Activated CD4-positive, alpha-beta T cell treated with anti-CD3 and anti-CD28 coated beads, Interleukin-2, amount 10 ng/mL, durations not matched to agents 7 days and 5 days (primary cell): ENCODE measurements around the gene RASSF8. TPM values are rescaled to one million over a fixed set of nuclear protein-coding genes. Genes with fewer than 3 reads are reported as not detected.

Source experiments
- CTCF ChIA-PET: fragments of 350-600 bp; sonication (Branson Sonifier 250); formaldehyde crosslinking; loops from one replicate; lab custom pipeline; 2021; ENCODE audit warnings: antibody characterized with exemption; lab: Charles Lee
- POLR2A ChIA-PET: fragments of 350-600 bp; sonication (Branson Sonifier 250); formaldehyde crosslinking; loops from one replicate; lab custom pipeline; 2021; ENCODE audit warnings: antibody characterized with exemption; lab: Charles Lee
- DNase-seq: peaks from one replicate; pipeline ENCODE4 v3.0.0-alpha.2; 2020
- H3K27ac Mint-ChIP-seq: one replicate; pipeline ENCODE4 v1.8.0; 2021; ENCODE audit warnings: mild to moderate bottlenecking, moderate library complexity, mixed read lengths
- H3K27me3 Mint-ChIP-seq: one replicate; pipeline ENCODE4 v1.8.0; 2021; ENCODE audit warnings: mixed read lengths
- H3K36me3 Mint-ChIP-seq: one replicate; pipeline ENCODE4 v1.8.0; 2021; ENCODE audit warnings: low read depth, mixed read lengths
- H3K4me1 Mint-ChIP-seq: one replicate; pipeline ENCODE4 v1.8.0; 2021; ENCODE audit warnings: mixed read lengths
- H3K4me3 Mint-ChIP-seq: one replicate; pipeline ENCODE4 v1.8.0; 2021; ENCODE audit warnings: mild to moderate bottlenecking, moderate library complexity, mixed read lengths
- H3K9me3 Mint-ChIP-seq: one replicate; pipeline ENCODE4 v1.8.0; 2021; ENCODE audit warnings: mixed read lengths
- total RNA-seq, 2 experiments: library from RNA; stranded (reverse); gene quantifications; one replicate each; pipeline ENCODE4 v1.2.3, GENCODE V29; 2021

RASSF8 gene
- total RNA-seq, 2 experiments from 2014 or later: 0.92 to 2.1 TPM

DNA sequence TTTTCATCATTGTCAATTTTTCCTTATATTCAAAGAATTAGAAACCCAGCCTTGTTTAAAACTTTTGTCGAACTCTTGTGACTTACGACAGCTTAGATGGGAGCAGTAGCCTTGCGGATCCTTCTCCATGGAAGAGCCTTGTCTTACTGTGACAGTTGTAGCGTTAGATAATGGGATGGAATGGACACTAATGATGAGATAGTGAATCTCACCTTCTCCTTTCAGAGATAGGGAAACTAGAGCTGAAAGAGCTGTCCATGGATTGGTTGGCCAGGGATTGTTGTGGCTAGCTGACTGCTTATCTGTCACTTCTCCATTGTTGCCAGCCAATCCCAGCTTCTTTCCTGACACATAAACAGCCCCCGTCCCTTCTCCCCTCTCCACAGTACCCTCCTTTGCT lies 107.0 kb downstream of the RASSF8 start:
- Mint-ChIP-seq H3K36me3 (no peaks in the 10 kb centered on the region), H3K27me3 (no peaks in the 10 kb centered on the region), H3K27ac (no peak overlapping the region), H3K4me1 (no peaks in the 10 kb centered on the region), H3K4me3 (no peak overlapping the region), H3K9me3 (no peaks in the 10 kb centered on the region)
- CTCF ChIA-PET: interaction anchor here (0.6 kb wide), 1 partner anchor 564 kb away, joined by 4 read pairs; no protein-coding TSS in a partner anchor
- POLR2A ChIA-PET: no interaction called here
- no peak for DNase-seq

DNA sequence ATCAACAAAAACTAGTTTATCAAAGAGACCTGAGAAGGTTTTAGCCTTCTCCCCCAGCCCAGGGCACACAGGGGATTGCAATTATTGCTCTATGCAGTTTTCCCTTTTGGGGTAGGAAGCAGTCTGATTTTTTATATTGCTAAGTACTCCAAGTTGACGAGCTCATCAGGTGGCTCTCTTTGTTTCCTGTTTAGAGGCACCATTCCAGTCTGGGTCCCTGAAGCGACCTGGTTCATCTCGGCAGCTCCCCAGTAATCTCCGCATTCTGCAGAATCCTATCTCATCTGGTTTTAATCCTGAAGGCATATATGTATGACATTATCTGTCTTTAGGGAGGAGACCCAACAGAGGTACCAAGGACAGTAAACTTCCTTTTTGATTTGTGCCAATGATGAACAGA lies 110.0 kb downstream of the RASSF8 start:
- no peaks in the 10 kb centered on the region for H3K36me3 Mint-ChIP-seq

DNA sequence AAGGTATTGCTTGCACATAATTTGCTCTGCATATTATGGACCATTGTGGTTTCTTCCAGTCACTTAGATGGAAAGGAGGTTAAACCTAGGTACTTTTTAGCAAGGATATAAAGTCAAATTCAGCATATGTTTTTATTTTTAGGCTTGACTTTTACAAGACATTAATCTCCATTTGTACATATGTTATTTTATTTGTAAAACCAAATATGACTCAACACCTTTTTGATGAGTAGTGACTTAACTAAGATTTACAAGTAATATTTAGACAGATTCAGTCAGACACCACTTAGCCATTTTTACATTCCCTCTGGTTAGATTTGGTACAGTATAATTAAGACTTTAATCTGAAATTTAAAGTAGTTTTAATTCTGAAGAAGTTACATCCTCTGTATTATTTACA lies 111.3 kb downstream of the RASSF8 start:
- no peaks in the 10 kb centered on the region for H3K9me3 Mint-ChIP-seq
- H3K4me3 Mint-ChIP-seq: no peak overlapping the region
- ChIA-PET POLR2A (no interaction called here), CTCF (no interaction called here)
- no peaks in the 10 kb centered on the region for H3K4me1 Mint-ChIP-seq
- no peak overlapping the region for H3K27ac Mint-ChIP-seq
- H3K36me3 Mint-ChIP-seq: no peaks in the 10 kb centered on the region
- H3K27me3 Mint-ChIP-seq: no peaks in the 10 kb centered on the region
- no peak for DNase-seq

More for the DNA sequence above, 110.0 kb downstream of the RASSF8 start:
- H3K4me3 Mint-ChIP-seq: no peak overlapping the region
- POLR2A ChIA-PET: no interaction called here
- H3K27me3 Mint-ChIP-seq: no peaks in the 10 kb centered on the region
- no peak for DNase-seq
- CTCF ChIA-PET: no interaction called here
- H3K9me3 Mint-ChIP-seq: no peaks in the 10 kb centered on the region
- no peaks in the 10 kb centered on the region for H3K4me1 Mint-ChIP-seq
- no peak overlapping the region for H3K27ac Mint-ChIP-seq

DNA sequence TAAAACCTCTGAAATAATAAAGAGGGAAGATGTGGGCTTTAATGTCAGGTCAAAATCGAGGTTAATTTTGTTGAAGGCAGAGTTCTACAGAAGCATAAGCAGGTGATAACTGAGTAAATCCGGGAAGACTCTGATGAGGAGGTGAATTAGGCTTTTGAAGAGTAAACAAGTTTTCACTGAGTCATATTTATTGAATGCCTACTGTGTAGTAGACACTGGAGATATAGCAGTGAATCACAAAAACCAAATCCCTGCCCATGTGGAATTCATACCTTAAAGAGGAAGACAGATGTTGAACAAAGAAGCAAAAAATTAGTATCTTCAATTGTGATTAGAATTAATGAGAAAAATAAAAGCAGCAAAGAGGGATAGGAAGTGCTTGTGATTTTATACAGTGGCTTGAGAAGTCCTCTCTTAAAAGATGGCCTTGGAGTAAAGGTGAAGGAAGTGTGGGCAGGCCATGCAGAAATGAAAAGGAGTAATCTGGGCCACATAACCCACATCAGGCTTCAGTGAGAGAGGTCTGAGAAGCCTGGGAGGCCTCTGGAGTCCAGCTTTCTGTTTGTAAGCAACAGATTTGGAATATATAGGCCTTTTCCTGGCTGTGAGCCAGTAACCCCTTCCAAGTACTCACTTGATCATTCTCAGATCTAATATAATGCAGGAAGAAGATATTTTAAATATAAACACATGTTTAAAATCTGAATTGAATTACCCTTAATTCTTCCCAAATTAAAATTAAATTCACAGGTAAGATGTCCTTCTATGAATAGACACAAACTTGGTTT lies 119.6 kb downstream of the RASSF8 start:
- no peak overlapping the region for H3K27ac Mint-ChIP-seq
- CTCF ChIA-PET: no interaction called here
- H3K4me1 Mint-ChIP-seq: no peaks in the 10 kb centered on the region
- H3K36me3 Mint-ChIP-seq: no peaks in the 10 kb centered on the region
- H3K27me3 Mint-ChIP-seq: peaks cover 2% of the 10 kb centered on the region
- POLR2A ChIA-PET: no interaction called here
- H3K9me3 Mint-ChIP-seq: peaks cover 3% of the 10 kb centered on the region
- no peak overlapping the region for H3K4me3 Mint-ChIP-seq
- no peak for DNase-seq

DNA sequence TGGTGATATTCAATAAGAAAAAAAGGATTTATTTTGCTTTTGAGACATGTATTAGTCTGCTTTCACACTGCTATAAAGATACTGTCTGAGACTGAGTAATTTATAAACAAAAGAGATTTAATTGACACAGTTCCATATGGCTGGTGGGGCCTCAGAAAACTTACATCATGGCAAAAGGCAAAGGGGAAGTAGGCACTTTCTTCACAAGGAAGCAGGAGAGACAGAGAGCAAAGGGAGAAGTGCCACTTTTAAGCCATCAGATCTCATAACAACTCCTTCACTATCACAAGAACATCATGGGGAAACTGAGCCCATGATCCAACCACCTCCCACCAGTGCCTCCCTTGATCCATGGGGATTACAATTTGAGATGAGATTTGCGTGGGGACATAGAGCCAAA lies 122.4 kb downstream of the RASSF8 start:
- no peak overlapping the region for H3K27ac Mint-ChIP-seq
- ChIA-PET POLR2A (no interaction called here), CTCF (interaction anchor here (0.7 kb wide), 1 partner anchor 351 kb away, joined by 3 read pairs; no protein-coding TSS in a partner anchor)
- peaks cover 2% of the 10 kb centered on the region for H3K27me3 Mint-ChIP-seq
- H3K4me1 Mint-ChIP-seq: no peaks in the 10 kb centered on the region
- no peak overlapping the region for H3K4me3 Mint-ChIP-seq
- DNase-seq: no peak
- H3K9me3 Mint-ChIP-seq: peaks cover 3% of the 10 kb centered on the region
- H3K36me3 Mint-ChIP-seq: no peaks in the 10 kb centered on the region

DNA sequence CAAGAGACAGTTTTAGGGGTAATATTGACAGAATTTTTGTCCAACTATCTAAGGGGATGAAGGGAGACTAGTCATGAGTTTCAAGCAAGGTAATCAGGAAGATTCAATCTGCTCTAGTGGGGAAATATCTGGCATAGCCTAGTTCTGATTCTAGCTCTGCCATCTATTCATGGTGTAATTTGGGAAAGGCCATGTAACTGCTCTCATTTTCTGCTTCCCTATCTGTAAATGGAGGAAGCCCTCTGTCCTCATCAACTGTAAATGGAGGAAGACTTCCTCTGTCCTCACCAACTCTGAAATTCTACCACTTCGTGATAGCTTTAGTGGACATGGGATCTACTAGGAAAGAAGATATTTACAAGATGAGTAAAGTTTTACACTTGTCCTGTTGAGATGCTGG lies 128.5 kb downstream of the RASSF8 start:
- Mint-ChIP-seq H3K4me1 (no peaks in the 10 kb centered on the region), H3K9me3 (no peaks in the 10 kb centered on the region), H3K4me3 (no peak overlapping the region), H3K27me3 (no peaks in the 10 kb centered on the region), H3K27ac (no peak overlapping the region), H3K36me3 (no peaks in the 10 kb centered on the region)
- CTCF ChIA-PET: no interaction called here
- no peak for DNase-seq
- POLR2A ChIA-PET: no interaction called here

DNA sequence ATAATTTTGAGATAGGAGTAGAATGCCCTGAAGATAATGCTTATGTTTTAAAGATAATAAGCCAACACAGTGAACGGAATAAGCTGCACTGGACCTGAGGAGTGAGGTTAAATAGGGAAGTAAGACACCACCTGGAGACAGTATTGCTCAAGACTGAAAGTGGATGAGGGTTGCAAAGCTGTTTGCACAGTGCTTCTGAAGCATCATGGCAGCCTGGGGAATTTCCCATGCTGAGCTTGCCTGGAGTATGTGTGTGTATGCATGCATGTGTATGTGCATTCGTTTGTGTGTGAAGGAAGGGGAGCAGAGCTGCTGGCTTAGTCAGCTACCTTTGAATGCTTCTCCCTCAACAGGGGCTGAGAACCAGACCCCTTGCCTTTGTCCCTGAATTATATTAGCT lies 130.5 kb downstream of the RASSF8 start:
- no peaks in the 10 kb centered on the region for H3K27me3 Mint-ChIP-seq
- no peak for DNase-seq
- no peaks in the 10 kb centered on the region for H3K9me3 Mint-ChIP-seq
- no peak overlapping the region for H3K27ac Mint-ChIP-seq
- no peaks in the 10 kb centered on the region for H3K4me1 Mint-ChIP-seq
- POLR2A ChIA-PET: no interaction called here
- CTCF ChIA-PET: no interaction called here
- H3K4me3 Mint-ChIP-seq: no peak overlapping the region
- no peaks in the 10 kb centered on the region for H3K36me3 Mint-ChIP-seq

DNA sequence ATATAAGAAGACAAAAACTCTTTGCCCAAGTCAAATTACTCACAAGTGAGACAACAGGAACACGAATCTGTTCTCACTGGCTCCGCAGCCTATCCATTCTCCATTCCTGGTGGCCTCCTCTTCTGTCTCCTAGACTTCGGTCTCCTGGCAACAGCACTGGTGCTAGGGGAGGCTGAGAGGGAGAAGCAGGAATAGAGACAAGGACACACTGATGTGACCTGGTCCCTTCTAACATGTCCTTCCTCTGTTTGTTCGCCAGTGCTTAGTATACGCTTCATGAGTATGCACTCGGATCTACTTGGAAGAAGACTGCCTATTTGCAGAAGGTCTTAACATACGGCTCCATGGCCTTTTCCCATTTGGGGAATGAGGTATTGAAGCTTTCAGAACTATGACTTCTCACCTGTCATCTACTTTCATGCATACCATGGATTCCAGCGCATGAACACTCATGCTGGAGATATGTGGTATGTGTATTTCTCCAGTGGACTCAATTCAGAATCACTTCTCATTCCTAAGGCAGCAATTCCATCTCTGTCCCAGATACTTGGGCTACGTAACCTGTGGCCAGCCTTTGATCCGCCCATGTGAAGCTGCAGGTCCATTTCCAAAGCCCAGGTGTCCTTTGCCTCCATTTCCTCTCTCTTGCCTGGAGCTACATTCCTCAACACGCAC lies 132.5 kb downstream of the RASSF8 start:
- no peaks in the 10 kb centered on the region for H3K27me3 Mint-ChIP-seq
- ChIA-PET CTCF (interaction anchor here (1.2 kb wide), 1 partner anchor 20 kb away, joined by 4 read pairs; no protein-coding TSS in a partner anchor), POLR2A (no interaction called here)
- no peak overlapping the region for H3K27ac Mint-ChIP-seq
- H3K9me3 Mint-ChIP-seq: no peaks in the 10 kb centered on the region
- no peak for DNase-seq
- H3K4me3 Mint-ChIP-seq: no peak overlapping the region
- H3K36me3 Mint-ChIP-seq: no peaks in the 10 kb centered on the region
- no peaks in the 10 kb centered on the region for H3K4me1 Mint-ChIP-seq

DNA sequence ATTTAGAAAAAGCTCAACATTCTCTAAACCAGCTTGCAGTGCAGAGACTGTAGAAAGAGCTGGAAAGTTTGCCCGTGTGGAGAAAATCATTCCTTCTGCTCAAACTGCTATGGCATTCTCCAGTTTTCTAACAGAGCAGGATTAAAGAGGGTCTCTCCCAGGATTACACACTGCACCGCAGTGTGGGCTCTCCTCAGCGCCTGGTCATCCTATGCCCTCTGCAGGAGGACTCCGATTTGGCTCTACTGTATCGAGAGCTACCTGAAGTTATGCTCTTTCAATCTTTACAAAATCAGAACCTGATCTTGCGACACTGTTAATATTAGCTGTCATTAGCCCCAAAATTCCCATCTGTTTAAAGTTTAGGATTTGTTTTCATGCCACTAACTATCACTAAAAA lies 133.3 kb downstream of the RASSF8 start:
- H3K4me1 Mint-ChIP-seq: no peaks in the 10 kb centered on the region
- H3K27me3 Mint-ChIP-seq: no peaks in the 10 kb centered on the region
- no peaks in the 10 kb centered on the region for H3K9me3 Mint-ChIP-seq
- CTCF ChIA-PET: no interaction called here
- no peak for DNase-seq
- no peak overlapping the region for H3K4me3 Mint-ChIP-seq
- POLR2A ChIA-PET: no interaction called here
- no peaks in the 10 kb centered on the region for H3K36me3 Mint-ChIP-seq
- no peak overlapping the region for H3K27ac Mint-ChIP-seq

DNA sequence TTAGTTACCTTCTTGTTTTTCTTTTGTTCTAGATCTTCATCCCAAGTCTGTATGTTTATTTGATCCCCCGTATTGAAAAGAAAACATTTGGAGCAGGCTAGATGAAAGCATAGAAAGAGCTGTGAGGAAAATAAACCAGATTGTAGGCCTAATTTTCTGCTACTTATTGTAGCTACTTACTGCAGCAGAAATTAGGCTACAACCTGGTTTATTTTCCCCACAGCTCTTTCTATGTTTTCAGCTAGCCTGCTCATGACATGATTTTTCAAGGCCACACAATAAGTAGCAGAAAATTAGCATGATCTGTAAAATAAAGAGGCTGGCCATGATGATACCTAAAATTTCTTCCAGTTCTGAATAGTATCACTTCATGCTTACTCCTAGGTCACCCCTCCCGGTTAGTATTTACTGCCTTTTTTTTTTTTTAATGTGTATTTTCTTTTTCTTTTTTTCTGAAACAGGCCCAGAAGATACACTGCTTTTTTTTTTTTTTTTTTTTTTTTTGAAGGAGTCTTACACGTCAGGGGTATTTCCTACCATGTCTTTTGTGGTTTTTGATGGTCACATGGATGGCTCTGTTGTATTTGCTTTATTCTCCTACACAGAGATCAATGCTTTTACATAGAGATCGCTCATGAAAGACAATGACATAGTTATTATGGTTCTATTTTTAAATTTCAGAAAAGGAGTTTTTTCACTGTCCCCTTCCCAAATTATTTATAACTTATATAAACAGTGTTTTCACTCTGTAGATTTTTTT lies 134.0 kb downstream of the RASSF8 start:
- POLR2A ChIA-PET: no interaction called here
- Mint-ChIP-seq H3K4me1 (no peaks in the 10 kb centered on the region), H3K9me3 (no peaks in the 10 kb centered on the region), H3K27ac (no peak overlapping the region), H3K27me3 (no peaks in the 10 kb centered on the region), H3K4me3 (no peak overlapping the region), H3K36me3 (no peaks in the 10 kb centered on the region)
- CTCF ChIA-PET: no interaction called here
- DNase-seq: no peak

DNA sequence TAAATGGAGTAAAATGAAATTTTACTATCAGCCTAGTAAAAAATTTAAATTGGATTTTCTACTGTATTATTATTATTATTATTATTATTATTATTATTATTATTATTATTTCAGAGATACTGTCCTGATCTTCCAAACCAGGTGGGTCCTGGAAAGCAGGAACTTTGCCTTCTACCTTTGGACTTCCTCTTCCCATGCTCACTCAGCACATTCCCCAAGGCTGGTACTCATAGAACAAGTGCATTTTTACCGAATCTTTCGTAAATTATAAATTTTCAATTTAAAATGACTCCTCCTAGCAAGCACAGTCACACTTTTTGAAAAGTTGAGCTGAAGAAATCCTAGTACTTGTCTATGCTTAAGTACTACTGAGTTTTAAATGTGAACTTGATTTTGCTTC lies 136.7 kb downstream of the RASSF8 start:
- H3K4me3 Mint-ChIP-seq: no peak overlapping the region
- H3K27ac Mint-ChIP-seq: no peak overlapping the region
- H3K4me1 Mint-ChIP-seq: no peaks in the 10 kb centered on the region
- CTCF ChIA-PET: no interaction called here
- DNase-seq: no peak
- H3K36me3 Mint-ChIP-seq: no peaks in the 10 kb centered on the region
- H3K27me3 Mint-ChIP-seq: peaks cover 10% of the 10 kb centered on the region
- POLR2A ChIA-PET: no interaction called here
- no peaks in the 10 kb centered on the region for H3K9me3 Mint-ChIP-seq

DNA sequence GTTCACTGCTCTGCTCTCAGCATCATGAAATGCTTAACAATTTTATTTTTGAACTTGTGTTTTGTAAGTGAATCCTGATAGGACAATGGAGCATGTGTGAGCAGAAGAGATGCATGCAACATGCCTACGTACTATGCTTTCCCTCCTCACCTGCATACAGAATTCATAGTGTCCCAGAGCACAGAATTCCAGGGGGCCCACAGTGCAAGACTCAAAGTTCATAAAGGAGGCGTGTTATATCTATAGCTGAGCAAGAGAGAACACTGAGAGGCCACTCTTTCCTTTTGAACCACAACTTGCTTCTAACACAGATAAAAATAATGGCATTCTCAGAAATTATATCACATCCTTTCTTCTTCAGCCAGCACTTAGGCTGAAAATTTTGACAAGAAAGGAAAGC lies 137.6 kb downstream of the RASSF8 start:
- DNase-seq: no peak
- no peak overlapping the region for H3K4me3 Mint-ChIP-seq
- CTCF ChIA-PET: no interaction called here
- POLR2A ChIA-PET: no interaction called here
- H3K36me3 Mint-ChIP-seq: no peaks in the 10 kb centered on the region
- no peaks in the 10 kb centered on the region for H3K9me3 Mint-ChIP-seq
- peaks cover 12% of the 10 kb centered on the region for H3K27me3 Mint-ChIP-seq
- H3K4me1 Mint-ChIP-seq: no peaks in the 10 kb centered on the region
- no peak overlapping the region for H3K27ac Mint-ChIP-seq
